ENCODE results near the gene PCSK6. TPM values are rescaled to one million over a fixed set of nuclear protein-coding genes. Genes with fewer than 3 reads are reported as not detected.

PCSK6 gene
- total and polyA plus RNA-seq, 2 experiments from 2014 or later = 4.8 to 6.4 TPM

GRCh38 chr15:101394654-101395053 lies 94.9 kb downstream of the PCSK6 start:
- H3K9me3 ChIP-seq (ENCODE audit: low read depth) = no peaks in the 10 kb centered on the region
- H3K27ac ChIP-seq = no peak overlapping the region
- H3K27me3 ChIP-seq = no peaks in the 10 kb centered on the region
- no peak overlapping the region for H3K4me3 ChIP-seq
- no peak for DNase-seq (ENCODE audit: low read depth in 1 of 2, low spot score in 1 of 2)
- no peaks in the 10 kb centered on the region for H3K36me3 ChIP-seq
- no peak for TF ChIP-seq CTCF (IDR thresholded peaks at IDR 0.05; ENCODE audit: low read depth, low read length)
- peaks cover 5% of the 10 kb centered on the region for H3K4me1 ChIP-seq (ENCODE audit: low read depth)

DNA sequence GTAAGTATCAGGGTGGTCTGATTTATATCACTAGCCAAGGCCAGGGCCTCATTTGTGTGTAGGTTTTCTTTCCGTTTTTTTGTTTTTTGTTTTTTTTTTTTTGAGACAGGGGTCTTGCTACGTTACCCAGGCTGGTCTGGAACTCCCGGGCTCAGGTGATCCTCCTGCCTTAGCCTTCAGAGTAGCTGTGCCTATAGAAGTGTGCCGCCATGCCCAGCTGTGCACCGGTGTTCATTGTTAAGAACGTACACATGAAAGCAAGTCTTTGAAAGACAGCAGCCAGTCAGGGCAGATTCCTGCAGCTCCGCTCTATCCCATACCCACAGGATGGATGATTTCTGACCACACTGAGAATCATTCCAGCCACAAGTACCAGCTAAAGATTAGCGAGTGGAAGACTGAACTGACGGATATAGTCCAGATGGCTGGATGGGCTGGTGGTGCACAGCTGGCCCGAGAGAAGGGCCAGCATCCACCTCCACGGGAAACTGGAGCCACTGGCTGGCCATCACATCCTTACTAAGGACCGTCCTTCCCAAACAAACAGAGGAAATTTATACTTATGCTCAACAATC lies 95.4 kb downstream of the PCSK6 start:
- Histone ChIP-seq H3K27me3 (no peaks in the 10 kb centered on the region), H3K4me1 (ENCODE audit: low read depth) (peaks cover 5% of the 10 kb centered on the region), H3K9me3 (ENCODE audit: low read depth) (no peaks in the 10 kb centered on the region), H3K27ac (no peak overlapping the region), H3K36me3 (no peaks in the 10 kb centered on the region), H3K4me3 (no peak overlapping the region)
- TF ChIP-seq CTCF (IDR thresholded peaks at IDR 0.05; ENCODE audit: low read depth, low read length) = no peak
- DNase-seq (ENCODE audit: low read depth in 1 of 2, low spot score in 1 of 2) = no peak

GRCh38 chr15:101393172-101393571 lies 96.3 kb downstream of the PCSK6 start:
- no peak for TF ChIP-seq CTCF (IDR thresholded peaks at IDR 0.05; ENCODE audit: low read depth, low read length)
- H3K27ac ChIP-seq = no peak overlapping the region
- DNase-seq (ENCODE audit: low read depth in 1 of 2, low spot score in 1 of 2) = no peak
- peaks cover 5% of the 10 kb centered on the region for H3K4me1 ChIP-seq (ENCODE audit: low read depth)
- no peaks in the 10 kb centered on the region for H3K9me3 ChIP-seq (ENCODE audit: low read depth)
- H3K27me3 ChIP-seq = no peaks in the 10 kb centered on the region
- H3K4me3 ChIP-seq = no peak overlapping the region
- no peaks in the 10 kb centered on the region for H3K36me3 ChIP-seq

- no peak for TF ChIP-seq CTCF (IDR thresholded peaks at IDR 0.05; ENCODE audit: low read depth, low read length)
- no peaks in the 10 kb centered on the region for H3K36me3 ChIP-seq
- no peak overlapping the region for H3K27ac ChIP-seq
- no peaks in the 10 kb centered on the region for H3K9me3 ChIP-seq (ENCODE audit: low read depth)
- no peaks in the 10 kb centered on the region for H3K27me3 ChIP-seq
- H3K4me3 ChIP-seq = no peak overlapping the region
- no peak for DNase-seq (ENCODE audit: low read depth in 1 of 2, low spot score in 1 of 2)
- H3K4me1 ChIP-seq (ENCODE audit: low read depth) = peaks cover 5% of the 10 kb centered on the region
These were observed 97.4 kb downstream of the PCSK6 start for GRCh38 chr15:101391981-101392640.

DNA sequence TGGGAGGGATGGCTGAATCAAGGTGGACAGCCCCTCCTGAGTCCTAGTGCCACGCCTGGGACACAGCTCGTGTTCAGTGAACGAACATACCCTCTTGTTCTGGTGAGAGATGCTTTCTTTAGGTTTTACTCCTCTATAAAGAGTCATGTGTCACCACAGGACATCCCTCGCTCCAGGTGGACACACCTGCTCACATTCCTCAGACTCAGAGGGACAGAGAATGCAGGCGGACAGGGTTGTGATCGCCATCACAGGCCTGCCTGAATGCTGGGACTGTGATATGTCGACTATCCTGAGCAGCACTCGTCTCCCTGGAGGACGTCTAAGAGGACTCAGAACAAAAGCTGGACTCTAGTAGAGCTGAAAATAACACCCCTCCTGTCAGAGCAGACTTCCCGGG lies 98.1 kb downstream of the PCSK6 start:
- Histone ChIP-seq H3K4me3 (no peak overlapping the region), H3K4me1 (ENCODE audit: low read depth) (peaks cover 5% of the 10 kb centered on the region), H3K27me3 (no peaks in the 10 kb centered on the region), H3K9me3 (ENCODE audit: low read depth) (no peaks in the 10 kb centered on the region), H3K36me3 (no peaks in the 10 kb centered on the region), H3K27ac (no peak overlapping the region)
- TF ChIP-seq CTCF (IDR thresholded peaks at IDR 0.05; ENCODE audit: low read depth, low read length) = no peak
- DNase-seq (ENCODE audit: low read depth in 1 of 2, low spot score in 1 of 2) = no peak

Measured in cardiac muscle cell (in vitro differentiated cells and primary cell).